ENCODE results near the gene KDM2A.
"Not testable (repeated sequence)": the region's sequence is repeated elsewhere in the genome, so short reads cannot be mapped to it uniquely, and the experiment has no call there.

The KDM2A gene

DNA sequence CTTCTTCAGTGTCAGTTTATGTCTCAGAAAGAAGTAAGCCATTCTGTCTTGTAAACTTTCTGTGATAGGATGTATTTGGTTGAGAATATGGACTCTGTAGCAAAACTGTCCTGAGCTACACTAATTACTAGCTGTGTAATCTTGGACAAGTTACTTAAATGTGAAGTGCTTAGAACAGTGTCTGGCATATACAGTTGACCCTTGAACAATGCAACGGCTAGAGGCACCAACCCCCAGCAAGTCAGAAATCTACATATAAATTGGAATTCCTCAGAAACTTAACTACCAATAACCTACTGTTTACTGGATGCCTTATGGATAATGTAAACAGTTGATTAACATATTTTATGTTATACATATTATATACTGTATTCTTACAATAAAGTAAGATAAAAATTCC, 78.5 kb downstream of the KDM2A start:
- TF ChIP-seq, protein P1, sequence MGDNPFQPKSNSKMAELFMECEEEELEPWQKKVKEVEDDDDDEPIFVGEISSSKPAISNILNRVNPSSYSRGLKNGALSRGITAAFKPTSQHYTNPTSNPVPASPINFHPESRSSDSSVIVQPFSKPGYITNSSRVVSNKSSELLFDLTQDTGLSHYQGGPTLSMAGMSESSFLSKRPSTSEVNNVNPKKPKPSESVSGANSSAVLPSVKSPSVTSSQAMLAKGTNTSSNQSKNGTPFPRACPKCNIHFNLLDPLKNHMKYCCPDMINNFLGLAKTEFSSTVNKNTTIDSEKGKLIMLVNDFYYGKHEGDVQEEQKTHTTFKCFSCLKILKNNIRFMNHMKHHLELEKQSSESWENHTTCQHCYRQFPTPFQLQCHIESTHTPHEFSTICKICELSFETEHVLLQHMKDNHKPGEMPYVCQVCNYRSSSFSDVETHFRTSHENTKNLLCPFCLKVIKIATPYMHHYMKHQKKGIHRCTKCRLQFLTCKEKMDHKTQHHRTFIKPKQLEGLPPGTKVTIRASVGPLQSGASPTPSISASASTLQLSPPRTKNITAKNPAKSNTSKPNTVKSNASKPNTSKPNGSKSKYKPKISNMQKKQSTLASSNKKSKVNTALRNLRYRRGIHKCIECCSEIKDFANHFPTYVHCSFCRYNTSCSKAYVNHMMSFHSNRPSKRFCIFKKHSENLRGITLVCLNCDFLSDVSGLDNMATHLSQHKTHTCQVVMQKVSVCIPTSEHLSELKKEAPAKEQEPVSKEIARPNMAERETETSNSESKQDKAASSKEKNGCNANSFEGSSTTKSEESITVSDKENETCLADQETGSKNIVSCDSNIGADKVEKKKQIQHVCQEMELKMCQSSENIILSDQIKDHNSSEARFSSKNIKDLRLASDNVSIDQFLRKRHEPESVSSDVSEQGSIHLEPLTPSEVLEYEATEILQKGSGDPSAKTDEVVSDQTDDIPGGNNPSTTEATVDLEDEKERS (tag by site-specific recombination; IDR thresholded peaks at IDR 0.05): no peak
- TF ChIP-seq ZNF654 (tag by site-specific recombination; IDR thresholded peaks at IDR 0.05; ENCODE audit: low read depth) (no peak), INSM2 (tag by site-specific recombination; IDR thresholded peaks at IDR 0.05) (no peak), ZNF174 (tag by site-specific recombination; IDR thresholded peaks at IDR 0.05) (no peak), ZNF274 (IDR thresholded peaks at IDR 0.05; ENCODE audit: low read length) (no peak), ZNF274 (tag by site-specific recombination; IDR thresholded peaks at IDR 0.05; ENCODE audit: borderline replicate concordance) (no peak), SP3 (tag by site-specific recombination; IDR thresholded peaks at IDR 0.05) (no peak)
- peaks cover 0 to 16% of the 10 kb centered on the region in 2 experiments; a peak in 1 of 3 replicates for H3K36me3 ChIP-seq (ENCODE audit: control insufficient read depth in 2 of 2, insufficient read depth in 1 of 2, low read length in 2 of 2)
- no peaks in the 10 kb centered on the region for H3K9me3 ChIP-seq (ENCODE audit: control insufficient read depth, insufficient read depth, low read depth, low read length)
- POLR2A ChIA-PET: no interaction called here
- no peak overlapping the region for H3K4me3 ChIP-seq (ENCODE audit: low read depth, low read length)
- H3K4me1 ChIP-seq (ENCODE audit: control insufficient read depth, insufficient read depth, low read length): peaks cover 8% of the 10 kb centered on the region; the same call in 1 of the 2 replicates
- H3K27ac ChIP-seq (ENCODE audit: extremely low read depth, low read depth, low read length): no peak overlapping the region
- CTCF ChIA-PET: no interaction called here

- H3K36me3 ChIP-seq (ENCODE audit: control insufficient read depth in 2 of 2, insufficient read depth in 1 of 2, low read length in 2 of 2): peaks cover 0 to 12% of the 10 kb centered on the region in 2 experiments; a peak in 2 of 3 replicates
- H3K4me3 ChIP-seq (ENCODE audit: low read depth, low read length); CTCF ChIA-PET; H3K4me1 ChIP-seq (ENCODE audit: control insufficient read depth, insufficient read depth, low read length); H3K9me3 ChIP-seq (ENCODE audit: control insufficient read depth, insufficient read depth, low read depth, low read length); POLR2A ChIA-PET; H3K27ac ChIP-seq (ENCODE audit: extremely low read depth, low read depth, low read length): not testable (repeated sequence)
Measured at GRCh38 chr11:67198781-67199180, 79.7 kb downstream of the KDM2A start.

DNA sequence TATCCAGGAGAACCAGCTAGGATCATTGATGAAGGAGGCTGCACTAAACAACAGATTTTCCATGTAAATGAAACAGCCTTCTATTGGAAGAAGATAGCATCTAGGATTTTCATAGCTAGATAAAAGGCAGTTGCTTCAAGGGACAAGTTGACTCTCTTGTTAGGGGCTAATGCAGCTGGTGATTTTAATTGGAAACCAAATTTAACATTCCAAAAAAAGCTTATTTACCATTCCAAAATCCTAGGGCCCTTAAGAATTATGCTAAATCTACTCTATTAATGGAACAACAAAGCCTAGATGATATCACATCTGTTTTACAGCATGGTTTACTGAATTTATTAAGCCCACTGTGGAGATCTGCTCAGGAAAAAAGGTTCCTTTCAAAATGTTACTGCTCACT, 80.7 kb downstream of the KDM2A start:
- Histone ChIP-seq H3K27ac (ENCODE audit: extremely low read depth, low read depth, low read length) (no peak overlapping the region), H3K36me3 (ENCODE audit: control insufficient read depth in 2 of 2, insufficient read depth in 1 of 2, low read length in 2 of 2) (peaks cover 0 to 12% of the 10 kb centered on the region in 2 experiments; a peak in 2 of 3 replicates), H3K4me1 (ENCODE audit: control insufficient read depth, insufficient read depth, low read length) (peaks cover 8% of the 10 kb centered on the region; the same call in 1 of the 2 replicates), H3K9me3 (ENCODE audit: control insufficient read depth, insufficient read depth, low read depth, low read length) (no peaks in the 10 kb centered on the region), H3K4me3 (ENCODE audit: low read depth, low read length) (no peak overlapping the region)
- POLR2A ChIA-PET: no interaction called here
- TF ChIP-seq ZNF248 (tag by site-specific recombination; IDR thresholded peaks at IDR 0.05) (no peak), ZNF777 (tag by site-specific recombination; IDR thresholded peaks at IDR 0.05; ENCODE audit: borderline replicate concordance) (no peak), SALL2 (tag by site-specific recombination; IDR thresholded peaks at IDR 0.05; ENCODE audit: borderline replicate concordance) (no peak)
- CTCF ChIA-PET: no interaction called here

DNA sequence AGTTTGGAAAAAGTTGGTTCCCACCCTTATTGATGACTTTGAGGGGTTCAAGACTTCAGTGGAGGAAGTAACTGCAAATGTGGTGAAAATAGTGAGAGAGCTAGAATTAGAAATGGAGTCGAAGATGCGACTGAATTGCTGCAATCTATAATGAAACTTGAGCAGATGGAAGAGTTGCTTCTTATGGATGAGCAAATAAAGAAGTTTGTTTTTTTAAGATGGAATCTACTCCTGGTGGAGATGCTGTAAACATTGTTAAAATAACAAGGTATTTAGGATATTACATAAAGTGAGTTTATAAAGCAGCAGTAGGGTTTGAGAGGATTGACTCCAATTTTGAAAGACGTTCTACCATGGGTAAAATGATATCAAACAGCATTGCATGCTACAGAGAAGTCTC, 83.0 kb downstream of the KDM2A start:
- Histone ChIP-seq H3K4me3 (ENCODE audit: low read depth, low read length) (no peak overlapping the region), H3K4me1 (ENCODE audit: control insufficient read depth, insufficient read depth, low read length) (0 out of 2 replicates have a peak, but pooled peaks cover 3% of the 10 kb centered on the region), H3K27ac (ENCODE audit: extremely low read depth, low read depth, low read length) (no peak overlapping the region), H3K36me3 (ENCODE audit: control insufficient read depth in 2 of 2, insufficient read depth in 1 of 2, low read length in 2 of 2) (peaks cover 0 to 13% of the 10 kb centered on the region in 2 experiments; a peak in 2 of 3 replicates), H3K9me3 (ENCODE audit: control insufficient read depth, insufficient read depth, low read depth, low read length) (no peaks in the 10 kb centered on the region)
- CTCF ChIA-PET: no interaction called here
- POLR2A ChIA-PET: interaction anchor here (0.7 kb wide), 1 partner anchor 31 kb away, joined by 3 read pairs; no protein-coding TSS in a partner anchor
- TF ChIP-seq KLF8 (tag by site-specific recombination; IDR thresholded peaks at IDR 0.05): 0 out of 2 replicates have a peak, but pooled peaks have one; percentile 16
- TF ChIP-seq ZNF132 (tag by site-specific recombination; IDR thresholded peaks at IDR 0.05; ENCODE audit: borderline replicate concordance): no peak
- TF ChIP-seq, protein P2, sequence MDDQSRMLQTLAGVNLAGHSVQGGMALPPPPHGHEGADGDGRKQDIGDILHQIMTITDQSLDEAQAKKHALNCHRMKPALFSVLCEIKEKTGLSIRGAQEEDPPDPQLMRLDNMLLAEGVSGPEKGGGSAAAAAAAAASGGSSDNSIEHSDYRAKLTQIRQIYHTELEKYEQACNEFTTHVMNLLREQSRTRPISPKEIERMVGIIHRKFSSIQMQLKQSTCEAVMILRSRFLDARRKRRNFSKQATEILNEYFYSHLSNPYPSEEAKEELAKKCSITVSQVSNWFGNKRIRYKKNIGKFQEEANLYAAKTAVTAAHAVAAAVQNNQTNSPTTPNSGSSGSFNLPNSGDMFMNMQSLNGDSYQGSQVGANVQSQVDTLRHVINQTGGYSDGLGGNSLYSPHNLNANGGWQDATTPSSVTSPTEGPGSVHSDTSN (CRISPR knock-in tag; IDR thresholded peaks at IDR 0.05): no peak
- no peak for TF ChIP-seq TCF7L2 (IDR thresholded peaks at IDR 0.05; ENCODE audit: borderline replicate concordance, low read depth, low read length)
- no peak for TF ChIP-seq ZNF174 (tag by site-specific recombination; IDR thresholded peaks at IDR 0.05)
- TF ChIP-seq ZNF621 (tag by site-specific recombination; IDR thresholded peaks at IDR 0.05): no peak
- no peak for TF ChIP-seq ZNF146 (tag by site-specific recombination; IDR thresholded peaks at IDR 0.05)
- TF ChIP-seq ZBTB10 (tag by site-specific recombination; IDR thresholded peaks at IDR 0.05): no peak
- no peak for TF ChIP-seq RBAK (tag by site-specific recombination; IDR thresholded peaks at IDR 0.05)
